Activated T-helper 1 cell treated with Interleukin-2 at 50 U/mL for 16 hours (primary cell): ENCODE results near the gene RALGPS2.

Source experiments
- DNase-seq: peaks from one replicate; pipeline ENCODE4 v3.0.0-alpha.2; 2020; ENCODE audit warnings: low read depth

RALGPS2 gene

DNA sequence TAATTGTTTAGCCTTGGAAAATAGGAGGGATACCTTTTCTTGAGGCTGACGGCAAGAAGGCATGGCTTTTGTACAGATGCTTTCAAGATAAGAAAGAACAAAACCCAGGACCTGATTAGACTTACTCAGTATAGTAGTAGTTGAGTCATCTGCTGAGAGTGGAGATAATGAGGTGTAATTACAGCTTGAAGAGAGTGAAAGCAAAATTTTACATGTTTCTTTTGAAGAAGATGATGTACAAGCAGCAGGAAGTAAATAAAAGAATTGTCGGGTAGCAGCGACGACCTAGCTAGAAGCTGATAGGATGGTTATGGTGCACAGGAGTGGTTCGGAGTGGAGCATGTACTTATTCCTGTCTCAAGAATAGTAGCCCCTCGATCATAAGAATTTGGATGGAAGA lies 139.3 kb downstream of the RALGPS2 start:
- DNase-seq: no peak

- no peak for DNase-seq
Observed at GRCh38 chr1:178867670-178868069, 142.6 kb downstream of the RALGPS2 start.

GRCh38 chr1:178868706-178869105 lies 143.7 kb downstream of the RALGPS2 start:
- DNase-seq: no peak

DNA sequence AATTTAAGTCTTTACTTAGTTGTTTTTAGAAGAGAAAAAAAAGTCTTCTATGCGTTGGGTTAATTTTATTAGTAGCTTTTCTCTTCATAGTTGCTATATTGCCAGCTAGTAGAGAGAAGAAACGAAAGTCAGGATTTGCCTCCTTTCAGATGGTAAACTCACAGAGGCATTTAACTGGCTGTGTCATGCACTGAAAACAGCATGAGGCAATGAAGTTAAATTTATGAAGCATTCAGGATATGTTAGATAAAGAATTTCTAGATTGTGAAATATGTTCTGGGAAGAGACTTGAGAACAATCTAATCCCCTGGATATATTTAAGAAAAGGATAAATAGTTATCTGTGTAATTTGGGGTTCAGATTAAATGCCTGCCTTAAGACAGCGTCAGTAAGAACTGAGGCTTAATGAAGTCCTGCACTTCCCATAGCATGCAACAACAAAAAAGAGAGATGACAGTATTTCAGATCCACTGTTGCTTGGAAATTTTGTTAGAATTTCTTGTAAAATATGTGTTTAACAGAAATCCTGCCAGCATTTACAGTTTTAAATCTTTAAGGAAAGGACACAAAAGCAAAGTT lies 144.2 kb downstream of the RALGPS2 start:
- DNase-seq: no peak

DNA sequence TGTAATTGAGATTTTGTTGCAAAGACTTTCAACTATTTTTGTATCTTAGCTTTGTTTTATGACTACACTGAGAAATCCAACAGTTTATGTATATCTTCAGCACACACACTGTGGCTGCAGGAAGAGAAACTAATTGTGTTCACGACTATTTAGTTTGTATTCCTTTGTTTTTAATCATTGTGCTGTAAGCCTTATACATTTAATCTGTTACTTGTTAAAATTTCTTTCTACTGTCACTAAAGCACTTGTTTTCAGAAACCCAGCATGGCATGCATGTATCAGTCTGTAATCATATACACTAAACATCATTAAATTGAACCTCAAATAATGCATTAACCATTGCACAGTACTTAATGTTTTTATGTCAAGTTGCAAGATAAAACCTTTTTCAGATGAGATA lies 145.2 kb downstream of the RALGPS2 start:
- no peak for DNase-seq

DNA sequence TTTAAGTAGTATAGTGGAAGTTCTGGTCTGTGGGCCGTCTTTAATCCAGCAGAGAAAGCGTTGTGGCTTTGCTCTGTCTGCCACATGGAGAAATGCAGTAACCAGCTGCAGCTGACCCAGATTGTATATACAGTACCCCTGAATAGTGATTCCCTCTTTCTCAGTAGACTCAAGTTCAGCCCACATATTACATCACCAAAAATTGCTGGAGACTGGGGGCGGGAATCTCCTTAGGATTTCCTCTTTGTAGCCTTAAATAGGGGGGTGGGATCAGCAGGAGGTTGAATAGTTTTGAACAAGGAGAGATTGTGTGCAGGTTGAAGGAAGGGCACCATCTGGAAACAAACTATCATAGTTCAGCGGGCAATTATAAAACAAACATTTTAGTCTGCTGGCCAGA lies 145.9 kb downstream of the RALGPS2 start, which contains the start of gene ANGPTL1:
Gene ANGPTL1 (minus strand): TSS at position 134 of the 400 bp plus-strand sequence. CDS start 5,301 bp downstream, outside the sequence.
- no peak for DNase-seq

GRCh38 chr1:178871551-178872320 lies 146.7 kb downstream of the RALGPS2 start:
- DNase-seq: no peak

DNA sequence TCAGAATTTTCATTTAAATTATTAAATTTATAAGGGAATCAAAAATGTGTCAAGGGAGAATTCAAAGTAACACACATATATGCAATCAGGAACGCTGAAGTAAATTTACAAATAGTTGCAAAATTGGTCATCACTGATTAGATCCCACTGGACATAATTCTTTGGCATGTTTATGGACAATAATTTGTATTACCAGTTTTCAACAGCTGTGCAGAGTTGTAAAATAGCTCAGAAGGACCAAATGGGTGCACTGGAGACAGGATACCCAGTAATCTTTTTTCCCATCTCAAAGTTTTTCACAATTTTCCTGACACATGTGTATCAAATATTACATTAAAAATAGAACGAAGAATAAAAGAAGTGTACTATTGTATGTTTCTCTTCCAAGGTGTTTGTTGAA lies 149.9 kb downstream of the RALGPS2 start:
- DNase-seq: no peak

DNA sequence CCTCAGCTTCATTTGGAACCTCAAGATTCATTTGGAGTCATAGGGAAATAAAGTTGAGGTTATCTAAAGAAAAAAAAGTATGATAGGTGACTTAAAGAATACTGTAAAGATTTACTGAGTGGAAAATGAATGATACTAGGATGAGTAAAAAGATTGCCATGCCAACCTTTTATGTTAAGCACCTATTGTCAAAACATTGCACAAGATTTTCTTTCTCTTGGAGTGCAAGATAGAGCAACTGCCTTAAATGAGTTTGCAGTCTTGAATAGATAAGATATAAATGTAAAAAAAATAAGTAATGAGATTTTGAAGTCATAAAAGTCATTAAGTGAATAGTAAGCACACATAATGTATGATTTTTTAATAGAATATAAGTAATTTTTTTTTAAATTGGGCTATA lies 150.9 kb downstream of the RALGPS2 start:
- no peak for DNase-seq

DNA sequence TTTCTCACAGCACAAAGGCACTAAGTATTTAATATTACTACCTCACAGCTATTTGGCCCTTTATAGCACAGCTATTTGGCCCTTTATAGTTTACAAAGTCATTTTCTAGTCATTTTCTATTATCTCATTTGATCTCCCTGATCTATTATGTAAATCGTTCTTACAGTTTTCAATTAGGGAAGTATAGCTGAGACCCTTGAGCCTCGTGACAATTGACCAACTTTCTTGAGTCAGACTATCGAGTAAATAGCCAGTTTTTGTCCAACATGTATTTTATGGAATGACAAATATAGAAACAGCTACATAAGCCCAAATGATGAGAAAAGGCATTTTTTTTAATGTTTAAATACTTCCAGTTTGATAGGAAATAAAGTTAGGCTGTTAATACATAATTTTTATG lies 152.9 kb downstream of the RALGPS2 start:
- DNase-seq: no peak

- DNase-seq: no peak
Observed at GRCh38 chr1:178881950-178882349, 156.9 kb downstream of the RALGPS2 start.

GRCh38 chr1:178885869-178886268 lies 160.8 kb downstream of the RALGPS2 start:
- no peak for DNase-seq

DNA sequence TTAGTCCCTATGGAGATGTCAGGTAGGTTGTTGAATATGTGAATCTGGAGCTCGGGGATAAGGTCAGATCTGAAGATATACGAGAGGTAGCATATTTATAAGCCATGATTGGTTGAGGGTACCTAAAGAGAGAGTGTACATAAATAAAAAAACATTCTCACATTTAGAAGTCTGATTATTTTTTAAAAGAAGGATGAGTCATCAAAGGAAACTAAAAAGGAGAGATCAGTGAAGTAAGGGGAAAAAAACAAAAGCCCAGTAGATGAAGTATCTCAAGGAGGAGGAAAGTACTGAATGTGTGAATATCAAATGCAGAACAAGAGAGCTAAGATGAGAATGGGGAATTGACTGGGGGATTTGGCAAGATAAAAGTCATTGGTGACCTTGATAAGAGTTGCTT lies 161.5 kb downstream of the RALGPS2 start:
- DNase-seq: no peak

DNA sequence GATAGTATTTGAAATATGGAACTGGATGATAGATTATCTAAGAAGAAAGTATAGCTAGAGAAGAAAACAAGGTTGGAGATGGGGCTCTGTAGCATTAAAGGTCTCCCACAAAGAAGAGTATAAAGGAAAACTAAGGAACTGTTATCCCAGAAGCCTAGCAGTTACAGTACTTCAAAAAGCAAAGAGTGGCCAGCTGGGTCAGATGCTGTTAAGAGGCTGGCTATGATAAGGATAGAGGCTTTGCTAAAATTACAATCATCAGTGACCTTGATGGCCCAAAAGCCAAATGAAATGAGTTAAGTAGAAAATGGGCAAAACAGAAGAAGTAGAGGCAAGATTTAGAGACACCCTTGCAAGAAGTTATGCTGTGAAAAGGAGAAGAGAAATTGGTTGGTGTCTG lies 170.9 kb downstream of the RALGPS2 start:
- DNase-seq: no peak

GRCh38 chr1:178898401-178898800 lies 173.4 kb downstream of the RALGPS2 start:
- no peak for DNase-seq

DNA sequence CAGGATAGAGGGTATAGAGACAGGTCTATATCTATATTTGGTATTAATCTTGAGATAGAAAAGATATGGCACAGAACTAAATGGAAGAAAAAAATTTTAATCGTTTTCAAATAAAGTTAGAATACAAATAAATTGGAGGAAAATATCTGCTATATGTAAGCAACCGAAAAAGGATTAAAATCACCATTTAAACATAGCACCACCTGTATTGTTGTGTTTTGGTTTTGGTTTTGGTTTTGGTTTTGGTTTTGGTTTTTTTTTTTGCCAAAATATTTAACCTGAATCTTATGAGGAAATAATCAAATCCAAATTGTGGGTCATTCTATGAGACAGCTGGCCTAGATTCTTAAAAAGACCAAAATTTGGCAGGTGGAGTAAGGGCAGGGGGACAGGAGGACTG lies 174.4 kb downstream of the RALGPS2 start:
- DNase-seq: no peak

DNA sequence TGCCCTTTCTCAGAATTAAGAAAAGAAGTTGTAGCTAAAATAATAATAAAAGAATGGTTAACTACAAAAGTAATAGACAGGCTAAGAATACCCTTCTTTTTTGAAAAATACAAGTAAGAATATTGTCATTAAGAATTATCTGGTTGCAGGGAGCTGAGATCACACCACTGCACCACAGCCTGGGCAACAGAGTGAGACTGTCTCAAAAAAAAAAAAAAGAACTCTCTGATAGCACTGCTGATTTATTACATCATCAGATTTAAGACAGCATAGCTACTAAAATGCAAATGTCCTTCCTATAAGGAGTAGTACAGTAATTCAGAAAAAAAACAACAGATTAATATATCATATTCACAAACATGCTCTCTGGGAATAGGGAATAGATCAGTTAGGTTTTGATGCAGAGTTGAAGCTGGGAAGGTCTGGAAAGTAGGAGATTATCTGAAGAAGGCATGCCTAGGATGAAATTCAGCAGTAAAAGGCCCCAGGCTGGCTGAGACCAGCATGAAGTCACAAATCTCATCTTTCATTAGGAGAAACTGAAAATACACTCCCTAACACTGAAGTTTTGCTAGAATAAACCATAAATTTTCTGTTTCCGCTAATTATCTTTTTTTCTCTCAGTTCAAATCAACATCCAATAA lies 176.6 kb downstream of the RALGPS2 start:
- DNase-seq: no peak

- no peak for DNase-seq
Observed at GRCh38 chr1:178908358-178908757, 183.3 kb downstream of the RALGPS2 start.

GRCh38 chr1:178910023-178910422 lies 185.0 kb downstream of the RALGPS2 start:
- no peak for DNase-seq

GRCh38 chr1:178912597-178912996 lies 187.6 kb downstream of the RALGPS2 start:
- no peak for DNase-seq

DNA sequence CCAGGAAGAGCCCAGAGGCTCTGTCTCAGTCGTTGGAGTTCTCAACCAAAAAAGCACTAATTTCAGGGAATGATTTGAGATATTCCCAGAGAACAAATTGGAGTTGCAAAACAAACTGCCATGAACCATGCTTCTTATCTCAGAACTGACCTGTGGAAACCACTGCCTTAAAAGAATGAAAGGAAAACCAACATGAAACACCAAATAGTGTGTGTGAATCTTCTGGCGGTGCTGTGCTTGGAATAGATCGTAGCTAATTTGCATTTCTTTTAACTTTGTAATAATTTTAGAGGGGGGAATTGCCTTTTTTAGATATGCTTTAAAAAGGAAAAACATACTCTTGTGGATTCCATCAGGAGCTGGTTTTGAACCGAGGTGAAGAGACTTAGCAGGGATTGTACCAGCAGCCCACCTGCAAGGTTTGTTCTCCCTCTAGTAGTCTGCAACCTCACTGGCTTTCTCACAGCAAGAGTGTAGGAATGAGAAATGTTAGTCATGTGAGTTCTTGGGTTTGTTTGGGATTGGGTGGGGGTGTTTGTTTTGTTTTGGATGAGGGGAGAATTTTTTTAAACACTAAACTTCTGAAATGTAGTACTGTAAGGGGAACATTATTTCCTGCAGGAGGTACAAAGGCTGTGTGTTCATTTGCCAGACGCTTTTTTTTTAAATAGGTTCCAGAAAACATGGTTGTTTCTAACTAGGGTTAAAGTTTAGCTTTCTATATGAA lies 191.6 kb downstream of the RALGPS2 start:
- no peak for DNase-seq

DNA sequence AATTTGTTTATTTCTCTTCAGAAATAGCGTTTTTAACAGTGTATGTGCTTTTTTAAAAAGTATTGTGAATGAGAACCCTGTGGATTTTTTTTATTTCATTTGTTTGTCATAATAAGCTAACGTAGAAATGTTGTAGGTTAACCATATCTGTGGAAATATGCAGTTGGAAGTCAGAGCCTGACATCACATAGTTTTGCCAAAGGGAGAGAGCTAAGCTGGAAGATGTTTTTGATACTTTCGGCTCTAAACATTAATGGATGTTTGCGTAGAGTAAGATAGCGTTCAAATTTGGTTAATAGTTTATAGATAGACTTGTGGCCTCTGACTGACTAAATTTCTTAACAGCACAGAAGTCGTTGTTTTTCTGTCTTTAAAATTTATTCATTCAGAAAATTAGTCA lies 193.3 kb downstream of the RALGPS2 start:
- DNase-seq: no peak

DNA sequence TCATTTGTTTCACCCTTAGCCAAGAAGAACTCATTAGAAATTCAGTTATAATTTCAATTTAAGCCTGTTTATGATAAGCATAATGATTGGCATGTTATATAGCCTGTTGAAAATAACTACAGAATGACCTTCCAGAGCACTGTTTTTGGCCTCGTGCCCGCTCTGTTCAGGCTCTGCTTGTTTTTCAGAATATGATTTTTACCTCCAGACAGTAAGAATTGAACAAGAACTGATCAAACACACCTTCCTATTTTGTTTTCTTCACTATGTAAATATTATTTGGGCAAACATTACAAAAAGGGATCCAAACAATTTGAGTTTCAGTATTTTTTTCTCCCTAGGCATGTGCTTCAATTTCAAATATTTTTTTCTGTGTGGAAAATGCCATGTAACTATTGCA lies 193.9 kb downstream of the RALGPS2 start:
- no peak for DNase-seq
